Naive B cell (primary cell): ENCODE results near the gene ITSN2. TPM values are rescaled to one million over a fixed set of nuclear protein-coding genes. Genes with fewer than 3 reads are reported as not detected.
"Not testable (repeated sequence)": the region's sequence is repeated elsewhere in the genome, so short reads cannot be mapped to it uniquely, and the experiment has no call there.

Experiments used
- ATAC-seq, 2 donors: fragments of 150-1000 bp; cut with Tn5 transposase; 2 replicates each; pipeline ENCODE4 v1.10.0; 2021; ENCODE audit warnings: low read depth in 2 of 2, mild to moderate bottlenecking in 2 of 2, moderate library complexity in 2 of 2
- DNase-seq: peaks from one replicate; pipeline ENCODE4 v3.0.0; 2022
- H3K27ac Mint-ChIP-seq, 6 donors: one replicate each; pipeline ENCODE4 v1.8.0; 2020 to 2022; ENCODE audit warnings: mild to moderate bottlenecking in 6 of 6, mixed read lengths in 6 of 6, moderate library complexity in 5 of 6, inconsistent platforms in 2 of 6
- H3K27me3 Mint-ChIP-seq, 3 donors: one replicate each; pipeline ENCODE4 v1.8.0; 2021 to 2022; ENCODE audit warnings: mixed read lengths in 3 of 3, mild to moderate bottlenecking in 1 of 3
- H3K36me3 Mint-ChIP-seq, 2 donors: one replicate each; pipeline ENCODE4 v1.8.0; 2020 to 2022; ENCODE audit warnings: mixed read lengths in 2 of 2, inconsistent platforms in 1 of 2, mild to moderate bottlenecking in 1 of 2
- H3K4me1 Mint-ChIP-seq, 3 donors: one replicate each; pipeline ENCODE4 v1.8.0; 2020 to 2022; ENCODE audit warnings: mixed read lengths in 3 of 3, inconsistent platforms in 1 of 3, mild to moderate bottlenecking in 1 of 3, moderate library complexity in 1 of 3
- H3K4me3 Mint-ChIP-seq, 8 donors: one replicate each; pipeline ENCODE4 v1.8.0; 2020 to 2022; ENCODE audit warnings: mild to moderate bottlenecking in 8 of 8, mixed read lengths in 8 of 8, moderate library complexity in 8 of 8, inconsistent platforms in 2 of 8
- H3K9me3 Mint-ChIP-seq, 7 donors: one replicate each; pipeline ENCODE4 v1.8.0; 2020 to 2022; ENCODE audit warnings: mixed read lengths in 7 of 7, mild to moderate bottlenecking in 5 of 7, inconsistent platforms in 2 of 7, moderate library complexity in 1 of 7
- polyA plus RNA-seq, 6 donors: library from polyadenylated mRNA; unstranded; fragments of 300-500 nt; fragmentation: Illumina TruSeq; gene quantifications; one replicate each; pipeline ENCODE4 v1.2.3, GENCODE V29; 2021; ENCODE audit warnings: low read depth in 6 of 6

Gene ITSN2
- polyA plus RNA-seq, 6 donors from 2014 or later = 57.8 to 163 (median 113) TPM

DNA sequence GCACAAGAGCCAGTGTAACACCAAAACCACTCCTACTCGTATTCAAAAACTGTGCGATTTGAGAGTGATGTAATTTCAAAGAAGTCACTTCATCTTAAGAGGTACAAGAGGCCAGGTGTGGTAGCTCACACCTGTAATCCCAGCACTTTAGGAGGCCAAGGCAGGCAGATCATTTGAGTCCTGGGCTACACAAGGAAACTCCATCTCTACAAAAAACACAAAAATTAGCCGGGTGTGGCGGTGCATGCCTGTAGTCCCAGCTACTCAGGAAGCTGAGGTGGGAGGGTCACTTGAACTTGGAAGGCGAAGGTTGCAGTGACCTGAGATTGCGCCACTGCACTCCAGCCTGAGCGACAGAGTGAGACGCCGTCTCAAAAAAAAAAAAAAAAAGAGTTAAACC lies 21.2 kb downstream of the ITSN2 start:
- H3K9me3 Mint-ChIP-seq, H3K36me3 Mint-ChIP-seq, H3K27me3 Mint-ChIP-seq, ATAC-seq, DNase-seq: not testable (repeated sequence)
- Mint-ChIP-seq H3K27ac (peak overlapping the region; percentile 78 to 92 (median 86)), H3K4me1 (peaks cover 69 to 85% (median 78%) of the 10 kb centered on the region in 3 donors), H3K4me3 (peak overlapping the region in 6 of 8 donors; percentile 31 to 72 (median 55))

GRCh38 chr2:24337890-24338289 lies 22.4 kb downstream of the ITSN2 start:
- ATAC-seq (peak; percentile 29 to 37), DNase-seq (no peak)
- Mint-ChIP-seq H3K36me3 (peaks cover 7 to 8% of the 10 kb centered on the region in 2 donors), H3K4me1 (peaks cover 69 to 86% (median 80%) of the 10 kb centered on the region in 3 donors), H3K27me3 (no peaks in the 10 kb centered on the region), H3K27ac (peak overlapping the region; percentile 40 to 94 (median 78)), H3K9me3 (no peaks in the 10 kb centered on the region), H3K4me3 (peak overlapping the region in 5 of 8 donors; percentile 2 to 67 (median 43))

GRCh38 chr2:24336811-24337210 lies 23.5 kb downstream of the ITSN2 start:
- no peaks in the 10 kb centered on the region for H3K27me3 Mint-ChIP-seq
- no peaks in the 10 kb centered on the region for H3K9me3 Mint-ChIP-seq
- H3K27ac Mint-ChIP-seq = peak overlapping the region in 5 of 6 donors; percentile 8 to 84 (median 72)
- no peak overlapping the region for H3K4me3 Mint-ChIP-seq
- H3K36me3 Mint-ChIP-seq = peaks cover 7 to 8% of the 10 kb centered on the region in 2 donors
- H3K4me1 Mint-ChIP-seq = peaks cover 63 to 84% (median 73%) of the 10 kb centered on the region in 3 donors
- DNase-seq = no peak
- no peak for ATAC-seq

- H3K4me1 Mint-ChIP-seq = peaks cover 53 to 84% (median 68%) of the 10 kb centered on the region in 3 donors
- ATAC-seq (no peak), DNase-seq (no peak)
- no peaks in the 10 kb centered on the region for H3K27me3 Mint-ChIP-seq
- H3K9me3 Mint-ChIP-seq = no peaks in the 10 kb centered on the region
- peak overlapping the region in 3 of 6 donors; percentile 42 to 83 (median 73) for H3K27ac Mint-ChIP-seq
- peak overlapping the region in 2 of 8 donors; percentile 11 to 32 for H3K4me3 Mint-ChIP-seq
- peaks cover 7 to 8% of the 10 kb centered on the region in 2 donors for H3K36me3 Mint-ChIP-seq
Measured at GRCh38 chr2:24334245-24334633, 26.1 kb downstream of the ITSN2 start.

DNA sequence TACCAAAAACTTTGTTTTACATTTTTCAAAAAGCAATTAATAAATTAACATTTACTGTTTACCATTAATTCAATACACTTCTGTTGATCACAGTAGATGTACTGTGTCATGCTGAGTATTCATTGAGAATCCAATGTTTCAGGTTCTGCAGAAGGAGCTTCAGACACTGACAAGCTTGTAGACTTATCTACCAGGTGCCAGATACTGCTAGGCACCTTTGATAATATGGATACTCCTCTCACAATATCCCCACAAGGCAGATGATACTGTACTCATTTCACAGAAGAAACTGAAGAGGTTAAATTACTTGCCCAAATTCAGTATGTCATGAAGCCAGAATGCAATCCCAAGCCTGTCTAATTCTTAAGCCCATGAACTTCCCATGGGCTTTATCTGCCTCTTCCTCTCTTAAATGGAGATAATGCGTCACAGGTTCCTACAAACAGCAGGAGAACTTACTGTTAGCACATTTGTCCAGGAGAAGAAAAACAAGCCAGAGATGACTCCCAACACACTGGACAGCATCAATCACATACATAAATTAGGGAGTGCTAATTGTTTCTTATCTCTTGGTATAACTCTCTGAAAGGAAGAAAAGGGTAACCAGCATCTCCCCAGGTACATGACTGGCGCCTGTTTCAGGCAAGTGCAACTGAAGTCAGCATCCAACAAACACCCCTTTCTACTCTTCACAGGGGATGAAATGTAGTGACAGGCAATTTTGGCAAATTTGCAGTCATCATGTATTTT lies 27.4 kb downstream of the ITSN2 start:
- H3K36me3 Mint-ChIP-seq = peaks cover 7 to 8% of the 10 kb centered on the region in 2 donors
- no peaks in the 10 kb centered on the region for H3K9me3 Mint-ChIP-seq
- H3K27me3 Mint-ChIP-seq = no peaks in the 10 kb centered on the region
- H3K27ac Mint-ChIP-seq = peak overlapping the region in 5 of 6 donors; percentile 5 to 83 (median 73)
- DNase-seq (no peak), ATAC-seq (no peak)
- H3K4me3 Mint-ChIP-seq = peak overlapping the region in 4 of 8 donors; percentile 11 to 76 (median 26)
- H3K4me1 Mint-ChIP-seq = peaks cover 42 to 83% (median 57%) of the 10 kb centered on the region in 3 donors

DNA sequence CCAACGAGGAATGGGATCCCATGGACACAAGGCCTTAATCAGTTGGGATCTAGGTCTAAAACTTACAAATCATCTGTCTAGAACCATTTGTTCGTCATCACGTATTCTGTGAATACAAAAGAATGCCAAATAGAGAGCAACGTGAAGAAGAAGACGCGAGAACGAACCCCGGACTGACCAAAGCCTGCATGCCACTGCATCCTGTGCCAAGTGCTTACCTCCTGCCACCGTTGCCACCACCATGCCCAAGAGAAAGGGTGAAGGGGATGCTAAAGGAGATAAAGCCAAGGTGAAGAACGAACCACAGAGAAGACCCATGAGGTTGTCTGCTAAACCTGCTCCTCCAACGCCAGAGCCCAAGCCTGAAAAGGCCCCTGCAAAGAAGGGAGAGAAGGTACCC lies 30.2 kb downstream of the ITSN2 start:
- no peaks in the 10 kb centered on the region for H3K27me3 Mint-ChIP-seq
- peak in 1 of 2 donors; percentile 13 for ATAC-seq

GRCh38 chr2:24329700-24330099 lies 30.6 kb downstream of the ITSN2 start:
- peak overlapping the region; percentile 78 to 88 (median 83) for H3K4me3 Mint-ChIP-seq
- DNase-seq = peak; percentile 39
- peaks cover 37 to 81% (median 45%) of the 10 kb centered on the region in 3 donors for H3K4me1 Mint-ChIP-seq
- no peaks in the 10 kb centered on the region for H3K9me3 Mint-ChIP-seq
- peak; percentile 79 to 80 for ATAC-seq
- peaks cover 0 to under 1% of the 10 kb centered on the region in 2 donors for H3K36me3 Mint-ChIP-seq
- H3K27me3 Mint-ChIP-seq = no peaks in the 10 kb centered on the region
- peak overlapping the region; percentile 90 to 98 (median 96) for H3K27ac Mint-ChIP-seq

More for the DNA sequence above, 30.2 kb downstream of the ITSN2 start:
- no peaks in the 10 kb centered on the region for H3K36me3 Mint-ChIP-seq
- peaks cover 37 to 78% (median 45%) of the 10 kb centered on the region in 3 donors for H3K4me1 Mint-ChIP-seq
- DNase-seq = no peak
- H3K9me3 Mint-ChIP-seq = no peaks in the 10 kb centered on the region
- H3K27ac Mint-ChIP-seq = peak overlapping the region; percentile 90 to 98 (median 96)
- H3K4me3 Mint-ChIP-seq = peak overlapping the region; percentile 78 to 88 (median 83)

- Mint-ChIP-seq H3K4me1 (peaks cover 32 to 74% (median 39%) of the 10 kb centered on the region in 3 donors), H3K4me3 (peak overlapping the region in 2 of 8 donors; percentile 15 to 55), H3K27ac (peak overlapping the region in 4 of 6 donors; percentile 24 to 73 (median 48)), H3K9me3 (peaks cover 0 to 2% (median 0%) of the 10 kb centered on the region in 7 donors), H3K27me3 (no peaks in the 10 kb centered on the region), H3K36me3 (peaks cover 6 to 7% of the 10 kb centered on the region in 2 donors)
- DNase-seq = no peak
- no peak for ATAC-seq
Measured at GRCh38 chr2:24328010-24328409, 32.3 kb downstream of the ITSN2 start.

DNA sequence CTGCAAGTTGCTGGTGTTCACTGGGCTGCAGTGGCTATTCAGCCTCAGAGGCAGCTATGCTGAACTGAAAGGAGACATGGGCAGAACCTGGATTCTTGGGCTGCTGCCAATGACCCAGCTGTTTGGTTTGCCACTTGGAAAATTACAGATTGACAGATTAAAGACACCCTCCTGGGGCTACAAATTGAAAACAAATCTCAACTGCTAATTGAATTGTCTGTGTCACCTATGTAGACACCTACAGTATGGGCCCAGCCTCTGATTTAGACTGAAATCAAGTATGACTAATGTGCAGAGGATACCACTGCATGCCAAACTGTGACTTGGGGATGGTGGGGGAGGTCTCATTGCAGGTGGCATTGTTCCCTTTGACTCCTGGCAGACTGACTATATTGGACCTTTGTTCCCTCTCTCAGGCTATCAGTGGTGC lies 42.8 kb downstream of the ITSN2 start:
- DNase-seq (no peak), ATAC-seq (no peak)
- Mint-ChIP-seq H3K36me3 (peaks cover 6 to 7% of the 10 kb centered on the region in 2 donors), H3K4me1 (peaks cover 24 to 59% (median 52%) of the 10 kb centered on the region in 3 donors), H3K9me3 (no peaks in the 10 kb centered on the region), H3K27me3 (no peaks in the 10 kb centered on the region), H3K27ac (peak overlapping the region; percentile 59 to 85 (median 66)), H3K4me3 (no peak overlapping the region)

- Mint-ChIP-seq H3K27me3 (no peaks in the 10 kb centered on the region), H3K4me3 (peak overlapping the region in 7 of 8 donors; percentile 33 to 75 (median 63)), H3K9me3 (no peaks in the 10 kb centered on the region), H3K4me1 (peaks cover 20 to 47% (median 43%) of the 10 kb centered on the region in 3 donors), H3K27ac (peak overlapping the region; percentile 79 to 94 (median 90)), H3K36me3 (peaks cover 7 to 10% of the 10 kb centered on the region in 2 donors)
- DNase-seq (peak; percentile 20), ATAC-seq (peak; percentile 82 to 90)
Measured at GRCh38 chr2:24315669-24316068, 44.7 kb downstream of the ITSN2 start.

DNA sequence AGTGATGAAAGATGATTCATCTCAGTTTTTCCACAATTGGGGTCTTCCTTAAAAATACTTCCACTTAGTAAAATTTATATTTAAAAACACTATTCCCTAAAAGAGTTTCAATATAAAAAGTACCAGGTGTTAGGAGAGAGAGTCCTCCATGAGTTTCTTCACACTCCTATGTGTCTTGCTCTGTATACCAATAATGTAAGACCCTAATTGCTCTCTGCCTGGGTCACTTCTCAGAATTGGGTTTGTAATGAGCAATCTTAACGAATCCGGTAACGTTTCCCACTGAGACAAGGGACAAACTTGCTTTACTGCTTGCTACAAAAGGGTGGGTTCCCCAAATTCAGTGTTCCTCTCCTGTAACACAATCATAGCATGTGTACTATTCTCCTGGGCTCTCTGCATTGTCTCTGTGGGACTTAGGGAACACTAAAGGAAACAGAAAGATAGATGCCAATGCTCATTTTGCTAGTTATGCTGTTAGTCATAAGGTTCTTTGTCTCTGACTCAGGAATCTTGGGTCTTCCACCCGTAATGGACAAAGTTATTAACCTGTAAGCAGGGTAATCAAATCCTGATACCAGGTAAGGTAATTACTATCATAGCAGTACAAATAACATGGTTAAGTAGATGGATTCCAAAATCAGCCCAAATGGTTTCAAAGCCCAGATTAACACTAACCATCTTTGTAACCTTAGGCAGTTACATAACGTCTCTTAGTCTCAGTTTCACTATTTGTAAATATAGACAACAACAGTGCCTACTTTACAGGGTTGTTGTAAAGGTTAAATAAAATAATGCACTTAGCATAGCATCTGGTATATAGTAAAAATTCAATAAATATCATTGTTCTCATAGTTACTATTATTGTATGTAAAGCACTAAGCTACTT lies 46.3 kb downstream of the ITSN2 start:
- Mint-ChIP-seq H3K36me3 (peaks cover 7 to 8% of the 10 kb centered on the region in 2 donors), H3K4me3 (no peak overlapping the region), H3K27me3 (no peaks in the 10 kb centered on the region), H3K9me3 (no peaks in the 10 kb centered on the region), H3K4me1 (peaks cover 16 to 41% (median 39%) of the 10 kb centered on the region in 3 donors), H3K27ac (peak overlapping the region in 4 of 6 donors; percentile 12 to 57 (median 29))
- ATAC-seq (no peak), DNase-seq (no peak)

DNA sequence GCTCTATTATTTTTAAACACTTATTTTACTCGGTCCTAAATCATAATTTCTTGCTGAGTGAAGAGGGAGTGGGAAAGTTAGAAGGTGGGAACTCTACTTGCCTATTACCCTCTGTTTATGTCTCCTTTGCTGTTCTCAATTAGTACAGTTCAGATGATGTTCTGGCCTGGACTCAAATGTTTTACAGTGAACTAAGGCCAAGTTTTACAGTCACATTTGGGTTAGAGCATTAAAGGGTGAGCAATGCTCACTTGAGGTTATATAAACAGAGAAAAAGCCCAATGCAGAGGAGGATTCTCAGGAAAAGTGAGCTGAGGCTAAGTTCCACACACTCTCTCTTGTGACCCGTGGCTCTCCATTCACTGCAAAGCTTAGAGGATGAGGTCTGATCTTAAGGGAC lies 52.4 kb downstream of the ITSN2 start:
- Mint-ChIP-seq H3K4me1 (peaks cover 0 to 10% (median 0%) of the 10 kb centered on the region in 3 donors), H3K27ac (peak overlapping the region in 1 of 6 donors; percentile 39), H3K9me3 (no peaks in the 10 kb centered on the region), H3K27me3 (no peaks in the 10 kb centered on the region), H3K4me3 (no peak overlapping the region), H3K36me3 (peaks cover 8 to 23% of the 10 kb centered on the region in 2 donors)
- DNase-seq = no peak
- ATAC-seq = no peak

DNA sequence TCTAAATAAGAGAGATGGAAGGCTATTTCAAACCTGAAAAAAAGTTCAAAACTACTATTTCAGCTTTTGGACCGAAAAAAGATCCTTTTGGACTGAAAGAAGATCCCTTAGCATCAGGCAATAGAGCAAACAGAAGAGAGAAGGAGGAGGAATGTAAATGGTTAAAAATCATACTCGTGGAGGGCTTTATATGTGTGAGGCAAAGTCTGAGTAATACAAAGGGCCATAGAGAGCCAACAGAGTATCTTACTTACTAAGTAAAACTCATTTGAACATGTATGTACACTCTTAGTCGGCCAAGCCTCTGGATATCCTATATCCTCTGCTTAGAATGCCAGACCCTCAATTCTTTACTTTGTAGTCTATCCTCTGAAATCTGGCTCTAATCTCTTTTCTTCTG lies 55.7 kb downstream of the ITSN2 start:
- Mint-ChIP-seq H3K9me3 (no peaks in the 10 kb centered on the region), H3K36me3 (peaks cover 21 to 30% of the 10 kb centered on the region in 2 donors), H3K4me1 (peaks cover 0 to 5% (median 0%) of the 10 kb centered on the region in 3 donors), H3K27ac (peak overlapping the region in 2 of 6 donors; percentile 23 to 61), H3K4me3 (no peak overlapping the region), H3K27me3 (no peaks in the 10 kb centered on the region)
- ATAC-seq (no peak), DNase-seq (no peak)
